Measurements from ENCODE around the gene APLN. TPM values are rescaled to one million over a fixed set of nuclear protein-coding genes. Genes with fewer than 3 reads are reported as not detected.

Gene APLN
- polyA plus RNA-seq, 1 donor from 2014 or later = 0.38 TPM

- Histone ChIP-seq H3K27me3 (ENCODE audit: insufficient read depth, low read depth, low read length) (no peaks in the 10 kb centered on the region), H3K9me3 (ENCODE audit: low read length) (no peaks in the 10 kb centered on the region), H3K79me2 (replicated peaks; ENCODE audit: insufficient read depth, low read length) (no peaks in the 10 kb centered on the region), H3K4me3 (ENCODE audit: low read length) (no peak overlapping the region), H3K9me2 (ENCODE audit: insufficient read depth, low read length) (no peaks in the 10 kb centered on the region), H3K4me2 (ENCODE audit: low read length) (no peak overlapping the region), H3F3A (ENCODE audit: insufficient read depth, low read length, poor library complexity, severe bottlenecking) (no peaks in the 10 kb centered on the region), H4K20me1 (ENCODE audit: insufficient read depth) (no peaks in the 10 kb centered on the region), H3K36me3 (ENCODE audit: insufficient read depth, low read length) (no peaks in the 10 kb centered on the region), H3K9ac (ENCODE audit: low read length) (no peak overlapping the region), H3K27ac (ENCODE audit: low read length) (no peak overlapping the region), H2AFZ (ENCODE audit: low read depth, low read length) (no peak overlapping the region)
- TF ChIP-seq MXI1 (conservative IDR thresholded peaks at IDR 0.05; ENCODE audit: poor library complexity, severe bottlenecking) = no peak
- TF ChIP-seq POLR2AphosphoS5 (IDR thresholded peaks at IDR 0.05) = no peak
- TF ChIP-seq SMC3 (conservative IDR thresholded peaks at IDR 0.05; ENCODE audit: poor library complexity) = no peak
- no peak for TF ChIP-seq TAF1 (IDR thresholded peaks at IDR 0.05; ENCODE audit: low read depth)
- TF ChIP-seq EZH2 (IDR thresholded peaks at IDR 0.05; ENCODE audit: borderline replicate concordance, insufficient read depth, low read length, poor library complexity, severe bottlenecking) = no peak
- no peak for TF ChIP-seq RAD21 (conservative IDR thresholded peaks at IDR 0.05)
- TF ChIP-seq, protein P1, sequence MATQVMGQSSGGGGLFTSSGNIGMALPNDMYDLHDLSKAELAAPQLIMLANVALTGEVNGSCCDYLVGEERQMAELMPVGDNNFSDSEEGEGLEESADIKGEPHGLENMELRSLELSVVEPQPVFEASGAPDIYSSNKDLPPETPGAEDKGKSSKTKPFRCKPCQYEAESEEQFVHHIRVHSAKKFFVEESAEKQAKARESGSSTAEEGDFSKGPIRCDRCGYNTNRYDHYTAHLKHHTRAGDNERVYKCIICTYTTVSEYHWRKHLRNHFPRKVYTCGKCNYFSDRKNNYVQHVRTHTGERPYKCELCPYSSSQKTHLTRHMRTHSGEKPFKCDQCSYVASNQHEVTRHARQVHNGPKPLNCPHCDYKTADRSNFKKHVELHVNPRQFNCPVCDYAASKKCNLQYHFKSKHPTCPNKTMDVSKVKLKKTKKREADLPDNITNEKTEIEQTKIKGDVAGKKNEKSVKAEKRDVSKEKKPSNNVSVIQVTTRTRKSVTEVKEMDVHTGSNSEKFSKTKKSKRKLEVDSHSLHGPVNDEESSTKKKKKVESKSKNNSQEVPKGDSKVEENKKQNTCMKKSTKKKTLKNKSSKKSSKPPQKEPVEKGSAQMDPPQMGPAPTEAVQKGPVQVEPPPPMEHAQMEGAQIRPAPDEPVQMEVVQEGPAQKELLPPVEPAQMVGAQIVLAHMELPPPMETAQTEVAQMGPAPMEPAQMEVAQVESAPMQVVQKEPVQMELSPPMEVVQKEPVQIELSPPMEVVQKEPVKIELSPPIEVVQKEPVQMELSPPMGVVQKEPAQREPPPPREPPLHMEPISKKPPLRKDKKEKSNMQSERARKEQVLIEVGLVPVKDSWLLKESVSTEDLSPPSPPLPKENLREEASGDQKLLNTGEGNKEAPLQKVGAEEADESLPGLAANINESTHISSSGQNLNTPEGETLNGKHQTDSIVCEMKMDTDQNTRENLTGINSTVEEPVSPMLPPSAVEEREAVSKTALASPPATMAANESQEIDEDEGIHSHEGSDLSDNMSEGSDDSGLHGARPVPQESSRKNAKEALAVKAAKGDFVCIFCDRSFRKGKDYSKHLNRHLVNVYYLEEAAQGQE (IDR thresholded peaks at IDR 0.05; ENCODE audit: borderline replicate concordance) = no peak
- no peak for TF ChIP-seq EP300 (conservative IDR thresholded peaks at IDR 0.05; ENCODE audit: poor library complexity, severe bottlenecking)
Observed at GRCh38 chrX:129651756-129652564, 2.8 kb downstream of the APLN start.

DNA sequence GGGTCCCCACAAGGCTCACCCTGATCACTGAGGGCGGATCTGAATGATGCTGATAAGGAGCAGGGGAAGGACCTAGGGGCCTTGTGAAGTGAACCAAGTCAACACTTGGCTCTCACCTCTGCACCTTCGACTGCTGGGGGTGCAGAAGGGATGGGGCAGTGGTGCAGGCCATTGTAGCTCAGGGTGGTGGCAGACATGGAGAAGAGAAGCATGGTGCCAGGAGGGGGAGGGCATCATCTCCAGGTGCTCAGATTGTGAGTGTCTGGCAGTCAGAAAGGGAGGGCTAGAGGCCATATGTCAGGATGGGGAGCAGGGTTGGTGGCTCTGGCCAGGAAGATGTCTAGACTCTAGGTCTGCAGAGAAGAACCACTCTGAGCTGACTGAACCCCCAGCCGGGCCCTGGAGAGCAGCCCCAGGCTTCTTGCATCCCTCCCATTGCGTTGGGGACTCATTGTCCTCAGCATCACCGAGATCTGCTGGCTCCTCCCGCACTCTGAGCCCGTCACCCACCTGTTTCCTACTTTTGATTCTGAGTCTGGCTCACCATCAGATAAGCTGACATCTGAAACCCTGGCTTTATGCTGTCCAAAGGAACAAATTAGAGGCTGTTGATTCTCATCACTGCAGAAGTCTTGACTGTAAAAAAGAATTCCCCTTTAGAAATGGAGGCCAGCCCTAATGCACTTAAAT is 3.8 kb downstream of the APLN start:
- H3K79me2 ChIP-seq (replicated peaks; ENCODE audit: insufficient read depth, low read length) = no peaks in the 10 kb centered on the region
- H3K36me3 ChIP-seq (ENCODE audit: insufficient read depth, low read length) = no peaks in the 10 kb centered on the region
- H4K20me1 ChIP-seq (ENCODE audit: insufficient read depth) = no peaks in the 10 kb centered on the region
- H3K9me2 ChIP-seq (ENCODE audit: insufficient read depth, low read length) = no peaks in the 10 kb centered on the region
- no peaks in the 10 kb centered on the region for H3K9me3 ChIP-seq (ENCODE audit: low read length)
- no peaks in the 10 kb centered on the region for H3F3A ChIP-seq (ENCODE audit: insufficient read depth, low read length, poor library complexity, severe bottlenecking)
- H3K27me3 ChIP-seq (ENCODE audit: insufficient read depth, low read depth, low read length) = no peaks in the 10 kb centered on the region
- no peak overlapping the region for H3K4me2 ChIP-seq (ENCODE audit: low read length)
- H2AFZ ChIP-seq (ENCODE audit: low read depth, low read length) = no peak overlapping the region
- no peak for TF ChIP-seq RAD21 (conservative IDR thresholded peaks at IDR 0.05)
- TF ChIP-seq SMC3 (conservative IDR thresholded peaks at IDR 0.05; ENCODE audit: poor library complexity) = no peak
- TF ChIP-seq EZH2 (IDR thresholded peaks at IDR 0.05; ENCODE audit: borderline replicate concordance, insufficient read depth, low read length, poor library complexity, severe bottlenecking) = no peak
- TF ChIP-seq MXI1 (conservative IDR thresholded peaks at IDR 0.05; ENCODE audit: poor library complexity, severe bottlenecking) = no peak
- TF ChIP-seq, protein P1 (IDR thresholded peaks at IDR 0.05; ENCODE audit: borderline replicate concordance) = no peak
- TF ChIP-seq TAF1 (IDR thresholded peaks at IDR 0.05; ENCODE audit: low read depth) = no peak
- TF ChIP-seq EP300 (conservative IDR thresholded peaks at IDR 0.05; ENCODE audit: poor library complexity, severe bottlenecking) = no peak
- TF ChIP-seq POLR2AphosphoS5 (IDR thresholded peaks at IDR 0.05) = no peak
- TF ChIP-seq, protein P2, sequence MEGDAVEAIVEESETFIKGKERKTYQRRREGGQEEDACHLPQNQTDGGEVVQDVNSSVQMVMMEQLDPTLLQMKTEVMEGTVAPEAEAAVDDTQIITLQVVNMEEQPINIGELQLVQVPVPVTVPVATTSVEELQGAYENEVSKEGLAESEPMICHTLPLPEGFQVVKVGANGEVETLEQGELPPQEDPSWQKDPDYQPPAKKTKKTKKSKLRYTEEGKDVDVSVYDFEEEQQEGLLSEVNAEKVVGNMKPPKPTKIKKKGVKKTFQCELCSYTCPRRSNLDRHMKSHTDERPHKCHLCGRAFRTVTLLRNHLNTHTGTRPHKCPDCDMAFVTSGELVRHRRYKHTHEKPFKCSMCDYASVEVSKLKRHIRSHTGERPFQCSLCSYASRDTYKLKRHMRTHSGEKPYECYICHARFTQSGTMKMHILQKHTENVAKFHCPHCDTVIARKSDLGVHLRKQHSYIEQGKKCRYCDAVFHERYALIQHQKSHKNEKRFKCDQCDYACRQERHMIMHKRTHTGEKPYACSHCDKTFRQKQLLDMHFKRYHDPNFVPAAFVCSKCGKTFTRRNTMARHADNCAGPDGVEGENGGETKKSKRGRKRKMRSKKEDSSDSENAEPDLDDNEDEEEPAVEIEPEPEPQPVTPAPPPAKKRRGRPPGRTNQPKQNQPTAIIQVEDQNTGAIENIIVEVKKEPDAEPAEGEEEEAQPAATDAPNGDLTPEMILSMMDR (IDR thresholded peaks at IDR 0.05; ENCODE audit: poor library complexity, severe bottlenecking) = no peak
- H3K9ac ChIP-seq (ENCODE audit: low read length) = no peak overlapping the region
- no peak overlapping the region for H3K4me3 ChIP-seq (ENCODE audit: low read length)
- no peak overlapping the region for H3K27ac ChIP-seq (ENCODE audit: low read length)

All from neural cell (in vitro differentiated cells).